Measurements from ENCODE around the gene GRN.

DNA sequence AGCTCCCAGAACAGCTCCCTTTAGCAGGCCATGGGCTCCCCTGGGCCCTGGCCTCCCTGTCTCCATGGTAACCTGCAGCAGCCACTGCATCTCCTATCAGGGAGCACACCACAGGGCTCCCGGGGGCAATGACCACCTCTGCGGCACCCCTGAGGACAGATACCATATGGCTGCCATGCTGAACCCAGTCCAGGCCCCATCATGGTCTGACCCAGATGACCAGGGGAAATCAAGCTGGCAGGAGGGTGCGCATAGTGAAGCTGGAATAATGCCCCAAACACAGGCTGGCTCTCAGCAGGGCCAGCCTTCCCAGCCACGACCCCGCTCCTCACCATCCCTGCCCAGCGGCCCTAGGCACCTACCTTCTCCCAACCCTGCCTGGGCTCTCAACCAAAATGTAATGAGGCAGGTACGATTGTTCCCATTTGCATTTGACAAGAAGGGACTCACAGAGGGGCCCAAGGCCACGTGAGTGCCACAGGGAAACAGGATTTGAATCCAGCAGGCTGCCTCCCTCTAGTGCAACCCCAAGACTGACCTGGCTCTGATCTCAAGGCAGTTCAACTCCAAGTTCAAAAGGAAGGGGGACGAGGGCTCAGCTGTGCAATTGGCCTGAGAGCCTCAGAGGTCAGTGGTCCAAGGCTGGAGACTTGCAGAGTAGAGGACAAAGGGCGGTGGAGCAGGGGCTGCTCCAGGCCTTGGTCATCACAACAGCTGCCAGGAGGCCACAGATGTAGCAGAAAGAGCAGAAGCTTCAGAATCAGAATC lies 34.3 kb upstream of the GRN start:
- TF ChIP-seq, protein P1, sequence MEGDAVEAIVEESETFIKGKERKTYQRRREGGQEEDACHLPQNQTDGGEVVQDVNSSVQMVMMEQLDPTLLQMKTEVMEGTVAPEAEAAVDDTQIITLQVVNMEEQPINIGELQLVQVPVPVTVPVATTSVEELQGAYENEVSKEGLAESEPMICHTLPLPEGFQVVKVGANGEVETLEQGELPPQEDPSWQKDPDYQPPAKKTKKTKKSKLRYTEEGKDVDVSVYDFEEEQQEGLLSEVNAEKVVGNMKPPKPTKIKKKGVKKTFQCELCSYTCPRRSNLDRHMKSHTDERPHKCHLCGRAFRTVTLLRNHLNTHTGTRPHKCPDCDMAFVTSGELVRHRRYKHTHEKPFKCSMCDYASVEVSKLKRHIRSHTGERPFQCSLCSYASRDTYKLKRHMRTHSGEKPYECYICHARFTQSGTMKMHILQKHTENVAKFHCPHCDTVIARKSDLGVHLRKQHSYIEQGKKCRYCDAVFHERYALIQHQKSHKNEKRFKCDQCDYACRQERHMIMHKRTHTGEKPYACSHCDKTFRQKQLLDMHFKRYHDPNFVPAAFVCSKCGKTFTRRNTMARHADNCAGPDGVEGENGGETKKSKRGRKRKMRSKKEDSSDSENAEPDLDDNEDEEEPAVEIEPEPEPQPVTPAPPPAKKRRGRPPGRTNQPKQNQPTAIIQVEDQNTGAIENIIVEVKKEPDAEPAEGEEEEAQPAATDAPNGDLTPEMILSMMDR (IDR thresholded peaks at IDR 0.05; ENCODE audit: borderline replicate concordance, extremely low read depth, low read length, poor library complexity, severe bottlenecking), result no peak
- TF ChIP-seq EZH2 (IDR thresholded peaks at IDR 0.05; ENCODE audit: borderline replicate concordance, low read depth, low read length, severe bottlenecking), result no peak
